ENCODE results near the gene DNM3.

Gene DNM3

DNA sequence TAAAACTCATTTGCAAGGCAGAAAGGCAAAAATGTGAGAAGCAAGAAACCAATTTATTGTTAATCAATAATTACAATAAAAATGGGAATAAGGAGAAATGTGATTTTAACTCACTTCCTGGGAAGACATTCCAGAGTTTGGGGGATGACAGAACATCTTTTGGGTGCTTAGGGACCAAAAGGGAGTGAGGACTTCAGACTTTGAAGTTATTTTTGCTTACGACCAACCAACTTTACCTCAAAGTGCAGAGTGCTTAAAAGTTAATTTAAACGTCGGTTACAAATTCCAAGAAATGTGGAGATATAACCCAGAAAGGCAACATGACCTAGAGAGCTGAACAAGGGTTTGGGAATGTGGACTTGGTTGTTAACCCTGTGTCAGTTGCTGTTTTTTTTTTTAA, 344.7 kb downstream of the DNM3 start:
- ATAC-seq = no peak

DNA sequence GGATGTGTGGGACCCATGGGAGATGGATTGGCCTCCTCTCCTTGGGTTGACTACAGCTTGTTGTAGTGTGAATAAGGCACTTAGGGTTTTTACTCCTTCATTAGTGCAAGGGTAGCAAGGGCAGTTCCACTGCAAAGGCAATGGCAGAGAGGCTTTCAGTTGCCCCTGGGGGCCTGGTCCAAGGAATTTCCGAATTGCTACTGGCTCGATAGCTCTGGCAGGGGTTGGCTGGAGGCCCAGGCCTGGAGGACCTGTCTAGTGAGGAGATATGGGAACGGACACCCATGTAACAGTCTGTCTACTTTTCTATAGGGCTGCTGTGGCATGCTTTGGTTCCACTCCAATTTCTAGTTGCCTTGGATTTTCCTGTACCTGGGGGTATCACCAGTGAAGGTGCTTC, 360.3 kb downstream of the DNM3 start:
- ATAC-seq = no peak

GRCh38 chr1:172203135-172203823, 362.0 kb downstream of the DNM3 start:
- no peak for ATAC-seq

- no peak for ATAC-seq
Measured at GRCh38 chr1:172203902-172204301, 362.6 kb downstream of the DNM3 start.

DNA sequence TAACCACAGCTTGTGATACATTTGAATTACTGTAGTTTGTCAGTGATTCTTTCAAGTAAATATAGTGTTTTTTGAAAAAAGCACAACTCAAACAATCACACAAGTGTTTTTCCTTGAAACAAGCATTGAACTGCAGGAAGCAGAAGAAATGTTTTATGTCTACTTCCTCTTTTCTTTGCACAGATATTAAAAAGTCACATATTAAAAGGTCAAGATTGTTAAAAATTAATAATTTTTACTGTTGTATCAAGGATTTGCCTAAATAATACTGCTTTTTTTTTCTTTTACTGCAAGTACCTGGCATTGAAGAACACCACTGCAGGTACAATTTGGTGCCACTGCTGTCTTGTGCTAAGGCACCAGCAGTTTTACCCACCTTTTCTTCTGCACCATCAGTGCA, 365.0 kb downstream of the DNM3 start:
- no peak for ATAC-seq

DNA sequence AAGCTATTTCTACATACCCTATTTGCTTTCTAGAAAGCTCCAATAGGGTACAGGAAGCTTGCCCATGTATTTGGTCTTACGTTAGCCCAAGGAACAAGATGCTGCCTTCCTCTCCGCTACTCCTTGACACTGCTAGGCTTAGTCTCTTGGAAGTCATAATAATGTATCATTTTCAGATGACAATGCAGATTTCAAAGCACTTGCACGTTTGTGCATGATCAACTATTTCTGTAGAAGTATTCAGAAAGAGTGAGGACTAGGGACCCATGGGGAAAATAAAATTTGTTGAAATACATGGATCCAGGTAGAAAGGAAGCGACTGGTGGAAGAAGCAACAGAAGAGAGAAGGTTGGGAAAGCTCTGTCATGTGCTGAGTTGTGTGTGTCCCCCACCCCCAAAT, 367.3 kb downstream of the DNM3 start:
- ATAC-seq = no peak

DNA sequence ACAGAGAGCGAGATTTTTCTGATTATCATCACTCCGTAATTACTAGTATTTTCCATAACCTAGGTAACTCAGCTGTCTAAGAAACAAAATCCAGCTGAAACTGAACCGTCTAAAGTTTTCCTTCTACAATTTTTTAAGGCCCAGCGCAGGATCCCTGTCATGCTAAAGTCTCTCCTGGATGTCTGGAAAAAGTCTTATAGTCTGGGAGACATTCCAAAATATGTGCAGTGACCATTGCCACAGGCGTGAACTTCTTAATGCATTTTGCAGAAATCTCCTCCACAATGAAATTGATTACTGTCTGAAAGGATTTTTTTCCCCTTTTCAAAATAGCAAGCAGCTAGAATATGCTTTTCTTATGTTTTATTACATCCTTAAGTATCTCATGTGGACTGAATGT, 369.9 kb downstream of the DNM3 start:
- ATAC-seq = no peak

- ATAC-seq = no peak
Measured at GRCh38 chr1:172212124-172212523, 370.8 kb downstream of the DNM3 start.

- ATAC-seq = no peak
Measured at GRCh38 chr1:172215006-172215405, 373.7 kb downstream of the DNM3 start.

- ATAC-seq = no peak
Measured at GRCh38 chr1:172219966-172220365, 378.7 kb downstream of the DNM3 start.

DNA sequence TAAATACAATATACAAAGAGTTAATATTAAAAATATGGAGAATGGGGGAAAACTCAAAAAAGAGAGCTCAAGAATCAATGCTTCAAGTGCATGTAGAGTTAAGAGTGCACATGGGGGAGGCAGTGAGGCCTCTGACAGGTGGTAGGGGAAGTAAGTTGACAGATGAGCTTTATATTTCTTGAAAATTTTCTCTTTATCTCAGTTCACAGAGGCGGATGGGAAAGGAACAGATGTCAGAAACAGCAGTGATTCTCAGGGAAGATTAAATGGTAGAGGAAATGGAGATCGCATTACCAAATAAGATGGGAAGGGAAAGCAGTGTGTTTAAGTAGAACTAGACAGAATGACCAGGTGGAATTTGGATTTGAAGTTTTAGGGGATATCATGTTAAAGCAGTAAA, 379.1 kb downstream of the DNM3 start:
- ATAC-seq = no peak

DNA sequence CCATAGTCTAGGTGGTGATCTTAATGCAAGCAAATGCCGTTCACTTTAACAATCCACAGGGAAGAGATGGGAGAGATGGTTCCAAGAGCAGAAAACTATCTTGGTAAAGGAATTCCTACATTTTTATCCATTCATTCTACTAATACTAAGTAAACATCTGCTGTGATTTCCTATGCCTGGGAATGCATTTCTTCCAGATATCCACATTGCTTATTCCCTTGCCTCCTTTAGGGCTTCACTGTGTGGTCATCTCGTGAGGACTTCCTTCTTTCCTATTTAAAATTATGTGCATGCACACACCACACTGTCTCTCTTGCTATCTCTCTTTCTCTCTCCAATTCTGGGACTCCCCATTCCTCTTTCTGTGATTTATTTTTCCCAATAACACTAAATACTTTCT, 380.1 kb downstream of the DNM3 start:
- ATAC-seq = no peak

DNA sequence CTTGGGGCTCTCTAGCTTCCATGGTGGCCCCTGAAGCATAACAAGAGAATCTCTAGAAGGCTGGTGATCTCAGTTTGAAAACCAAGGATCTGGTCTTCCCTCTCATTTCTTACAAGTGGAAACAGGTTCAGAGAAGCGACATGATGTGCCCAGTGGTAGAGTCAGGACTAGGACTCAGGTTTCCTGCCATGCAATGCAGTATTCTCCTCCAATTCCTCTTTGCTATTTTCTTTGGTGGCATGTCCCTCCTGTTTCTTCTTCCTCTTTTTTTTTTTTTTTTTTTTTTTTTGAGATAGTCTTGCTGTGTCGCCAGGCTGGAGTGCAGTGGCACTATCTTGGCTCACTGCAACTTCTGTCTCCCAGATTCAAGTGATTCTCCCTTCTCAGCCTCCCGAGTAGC, 383.6 kb downstream of the DNM3 start:
- no peak for ATAC-seq

DNA sequence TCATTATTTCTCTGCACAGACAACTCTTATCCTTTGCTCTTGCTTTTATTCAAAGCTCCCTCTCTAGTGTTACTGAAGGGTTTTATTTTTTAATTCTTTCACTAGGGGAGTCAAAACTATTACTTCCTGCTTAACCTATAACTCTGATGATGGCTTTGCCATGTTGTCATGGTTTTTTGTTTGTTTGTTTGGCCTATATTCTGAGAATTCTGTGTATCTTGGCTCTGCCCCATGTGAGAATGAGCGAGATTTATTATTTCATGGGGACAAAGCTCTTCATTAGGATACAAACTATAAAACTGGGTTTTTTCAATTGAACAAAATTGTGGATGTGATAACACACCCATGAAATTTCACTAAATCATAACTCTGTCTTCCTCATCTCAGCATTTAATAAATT, 388.6 kb downstream of the DNM3 start:
- no peak for ATAC-seq

DNA sequence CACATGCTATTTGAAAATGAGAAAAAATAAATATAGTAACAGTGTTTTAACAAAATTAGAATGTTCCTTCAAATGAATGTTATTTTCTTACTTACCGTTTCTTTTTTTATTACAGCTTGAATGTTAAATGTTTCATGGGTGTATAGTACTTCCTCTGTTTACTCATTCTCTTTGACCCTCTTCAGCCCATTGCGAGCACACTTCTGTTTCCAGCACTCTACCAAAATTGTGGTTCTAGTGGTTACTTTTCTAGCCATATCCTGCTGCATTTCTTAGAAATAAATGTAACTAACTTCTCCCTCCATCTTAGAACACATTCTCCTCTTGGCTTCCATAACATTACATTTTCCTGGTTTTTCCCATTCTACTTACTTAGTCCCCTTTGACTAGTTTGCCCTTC, 389.2 kb downstream of the DNM3 start:
- ATAC-seq = no peak

- ATAC-seq = no peak
Measured at GRCh38 chr1:172236958-172237357, 395.7 kb downstream of the DNM3 start.

GRCh38 chr1:172238158-172238557, 396.9 kb downstream of the DNM3 start:
- no peak for ATAC-seq

DNA sequence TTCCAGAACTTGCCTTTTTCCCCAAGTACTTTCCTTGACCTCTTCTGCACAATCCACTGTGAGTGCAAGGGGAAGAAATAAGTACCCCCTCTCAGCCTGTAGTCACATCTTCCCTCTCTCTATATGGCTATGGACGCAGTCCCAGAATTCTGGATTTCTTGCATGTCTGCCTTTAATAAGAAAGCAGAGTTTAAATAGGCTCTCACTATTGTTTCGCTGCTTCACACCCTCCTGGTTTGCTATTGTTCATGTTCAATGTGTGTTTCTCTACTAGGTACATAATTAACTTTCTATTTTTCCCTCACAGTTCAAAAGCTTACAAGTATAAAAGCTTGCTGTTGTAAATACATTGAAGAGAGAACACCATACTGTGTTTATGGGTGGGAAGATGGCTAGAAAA, 397.7 kb downstream of the DNM3 start:
- ATAC-seq = no peak

GRCh38 chr1:172239901-172240300, 398.6 kb downstream of the DNM3 start:
- no peak for ATAC-seq

- ATAC-seq = no peak
Measured at GRCh38 chr1:172241540-172241939, 400.2 kb downstream of the DNM3 start.

DNA sequence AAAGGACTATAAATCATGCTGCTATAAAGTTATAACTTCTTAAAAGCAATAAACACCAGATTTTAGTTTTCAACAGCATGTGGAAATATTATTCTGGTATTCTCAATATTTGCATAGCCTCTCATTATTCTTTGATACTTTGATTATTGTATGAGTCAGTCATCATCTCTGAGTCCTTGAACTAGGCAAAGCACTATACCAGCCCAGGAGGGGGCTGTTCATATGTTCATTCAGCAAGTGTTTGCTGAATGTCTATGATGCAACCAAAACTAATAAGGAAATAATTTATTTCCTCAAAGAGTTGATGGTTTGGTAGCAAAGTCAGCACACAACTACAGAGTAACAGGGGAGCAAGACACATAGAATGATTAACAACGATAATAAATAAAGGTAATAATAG, 403.6 kb downstream of the DNM3 start:
- no peak for ATAC-seq

DNA sequence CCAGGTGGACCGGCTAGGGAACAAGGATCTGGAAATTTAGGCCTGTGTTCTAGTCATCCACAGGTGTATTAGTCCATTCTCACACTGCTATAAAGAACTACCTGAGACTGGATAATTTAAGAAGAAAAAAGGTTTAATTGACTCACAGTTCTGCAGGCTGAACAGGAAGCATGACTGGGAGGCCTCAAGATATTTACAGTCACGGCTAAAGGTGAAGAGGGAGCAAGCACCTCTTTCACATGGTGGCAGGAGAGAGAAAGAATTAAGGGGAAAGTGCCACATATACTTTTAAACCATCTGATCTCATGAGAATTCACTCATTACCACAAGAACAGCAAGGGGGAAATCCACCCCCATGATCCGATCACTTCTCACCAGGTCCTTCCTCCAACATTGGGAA, 404.5 kb downstream of the DNM3 start:
- no peak for ATAC-seq

DNA sequence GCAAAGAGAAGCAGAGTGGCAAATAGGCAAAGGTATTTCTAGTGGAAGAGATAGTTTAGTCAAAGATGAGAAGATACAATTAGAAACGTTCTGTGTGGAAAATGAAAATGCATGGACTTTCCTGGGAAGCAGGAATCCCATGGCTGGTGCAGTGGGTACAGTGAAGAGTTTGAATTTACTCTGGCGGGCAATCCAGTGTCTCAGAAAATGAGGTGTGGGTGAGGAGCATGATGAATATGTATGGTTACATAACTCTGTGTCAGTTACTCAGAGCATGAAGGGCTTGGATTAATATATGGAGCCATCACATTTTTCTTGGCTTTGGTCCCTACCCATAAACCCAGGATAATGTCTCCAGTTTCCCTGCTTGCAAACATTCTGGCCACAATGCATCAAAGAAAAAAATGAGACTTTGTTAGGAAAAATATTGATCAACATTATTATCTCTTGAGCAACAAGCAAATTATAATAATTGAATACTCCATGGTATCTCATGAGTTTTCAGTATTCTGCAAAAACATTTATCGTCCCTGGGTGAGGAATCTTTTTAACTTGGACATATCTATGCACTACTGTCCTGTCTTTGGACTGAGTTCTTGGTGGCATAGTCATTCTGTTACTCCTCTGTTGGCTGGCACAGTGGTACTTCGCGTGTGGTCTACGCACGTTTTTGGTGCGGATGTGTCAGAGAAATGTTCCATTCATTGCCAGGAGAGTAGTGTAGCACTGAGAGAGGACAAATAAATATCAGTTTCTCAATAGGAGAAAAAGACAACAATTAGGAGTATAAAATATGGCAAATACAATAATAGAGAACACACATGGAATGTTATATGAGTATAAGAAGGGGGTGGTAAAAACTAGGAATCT, 405.5 kb downstream of the DNM3 start:
- ATAC-seq = no peak

- ATAC-seq = no peak
Measured at GRCh38 chr1:172251486-172251885, 410.2 kb downstream of the DNM3 start.

- no peak for ATAC-seq
Measured at GRCh38 chr1:172252321-172252720, 411.0 kb downstream of the DNM3 start.
